ENCODE results near the gene RPGRIP1L. TPM values are rescaled to one million over a fixed set of nuclear protein-coding genes. Genes with fewer than 3 reads are reported as not detected.

RPGRIP1L gene
- polyA plus RNA-seq, 1 experiment, result 5.0 TPM

GRCh38 chr16:53556521-53556920, 147.1 kb downstream of the RPGRIP1L start:
- Histone ChIP-seq H3K27me3 (ENCODE audit: control insufficient read depth, insufficient read depth, low read length) (peaks cover 9% of the 10 kb centered on the region), H3K4me3 (ENCODE audit: low read depth, low read length) (no peak overlapping the region), H3K36me3 (ENCODE audit: control insufficient read depth, insufficient read depth, low read length) (no peaks in the 10 kb centered on the region)
- no peak for DNase-seq (ENCODE audit: low read depth)
- ChIA-PET POLR2A (no interaction called here), CTCF (no interaction called here)
- TF ChIP-seq CTCF (IDR thresholded peaks at IDR 0.05; ENCODE audit: insufficient read depth, low read depth, low read length), result no peak

- Histone ChIP-seq H3K4me3 (ENCODE audit: low read depth, low read length) (no peak overlapping the region), H3K36me3 (ENCODE audit: control insufficient read depth, insufficient read depth, low read length) (no peaks in the 10 kb centered on the region), H3K27me3 (ENCODE audit: control insufficient read depth, insufficient read depth, low read length) (peaks cover 18% of the 10 kb centered on the region)
- ChIA-PET CTCF (interaction anchor here (0.6 to 2.2 kb wide), 25 partner anchors 9 to 1915 kb away, joined by 3 to 12 read pairs (median 4); no protein-coding TSS in a partner anchor), POLR2A (interaction anchor here (0.5 kb wide), 1 partner anchor 1999 kb away, joined by 3 read pairs; no protein-coding TSS in a partner anchor)
- TF ChIP-seq CTCF (IDR thresholded peaks at IDR 0.05; ENCODE audit: insufficient read depth, low read depth, low read length), result peak; percentile 78
- peak; percentile 49 for DNase-seq (ENCODE audit: low read depth)
These were observed 153.5 kb downstream of the RPGRIP1L start for GRCh38 chr16:53549970-53550690.

Other genes starting within 250 kb of the RPGRIP1L start
- 26.0 and 32.8 TPM in 2 replicates for gene AKTIP, start 200.7 kb downstream of the RPGRIP1L start, polyA plus RNA-seq (2011; rRNA removed)
- gene FTO, start 297 bp upstream of the RPGRIP1L start, polyA plus RNA-seq (2011; rRNA removed), result 86.3 and 95.2 TPM in 2 replicates

All from BJ (cell line).